CD4-positive, alpha-beta T cell treated with Interleukin-1 beta for 1 hour (primary cell): ENCODE measurements around the gene SLC6A4.
"Not testable (repeated sequence)": the region's sequence is repeated elsewhere in the genome, so short reads cannot be mapped to it uniquely, and the experiment has no call there.

ENCODE experiments used
- DNase-seq, 2 donors: peaks; one replicate each; pipeline ENCODE4 v3.0.0-alpha.2; 2020 to 2022

SLC6A4 gene

DNA sequence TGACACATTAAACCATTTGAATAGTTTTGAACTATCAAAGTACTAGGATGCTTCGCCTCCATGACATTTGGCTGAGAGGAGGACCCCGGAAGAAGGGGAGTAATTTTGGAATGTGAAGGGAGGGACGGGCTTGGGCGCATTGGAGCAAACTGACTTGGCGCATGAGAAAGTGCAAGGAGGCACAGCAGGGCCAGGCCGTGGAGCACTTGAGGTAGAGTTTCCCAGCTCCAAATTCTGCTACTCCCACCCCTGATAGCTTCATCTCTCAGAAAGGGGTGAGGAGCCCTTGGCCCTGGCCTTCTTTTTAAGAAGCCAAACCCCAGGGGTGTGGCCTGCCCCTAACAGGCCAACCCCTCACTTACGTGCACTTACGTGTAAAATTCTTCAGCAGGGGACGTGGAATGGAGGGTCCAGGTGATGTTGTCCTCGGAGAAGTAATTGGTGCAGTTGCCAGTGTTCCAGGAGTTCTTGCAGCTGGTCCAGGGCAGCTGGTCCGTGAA lies 17.7 kb downstream of the SLC6A4 start:
- DNase-seq: no peak

DNA sequence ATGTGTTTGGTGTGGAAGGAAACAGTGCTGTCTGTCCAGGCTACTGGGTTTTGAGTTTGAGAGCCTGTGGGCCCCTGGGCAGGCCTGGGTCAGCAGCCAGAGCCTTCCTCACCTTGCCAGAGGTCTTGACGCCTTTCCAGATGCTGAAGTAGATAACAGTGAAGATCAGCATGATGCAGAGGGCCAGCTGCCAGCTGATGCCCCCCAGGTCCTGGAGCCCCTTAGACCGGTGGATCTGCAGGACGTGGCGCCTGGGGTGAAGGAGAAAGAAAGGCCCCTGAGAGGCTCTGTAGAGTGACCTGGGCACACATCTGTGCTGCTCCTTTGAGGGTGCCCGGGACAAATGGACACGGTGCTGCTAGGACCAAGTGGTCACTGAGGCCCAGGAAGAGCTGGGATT lies 18.4 kb downstream of the SLC6A4 start:
- no peak for DNase-seq

DNA sequence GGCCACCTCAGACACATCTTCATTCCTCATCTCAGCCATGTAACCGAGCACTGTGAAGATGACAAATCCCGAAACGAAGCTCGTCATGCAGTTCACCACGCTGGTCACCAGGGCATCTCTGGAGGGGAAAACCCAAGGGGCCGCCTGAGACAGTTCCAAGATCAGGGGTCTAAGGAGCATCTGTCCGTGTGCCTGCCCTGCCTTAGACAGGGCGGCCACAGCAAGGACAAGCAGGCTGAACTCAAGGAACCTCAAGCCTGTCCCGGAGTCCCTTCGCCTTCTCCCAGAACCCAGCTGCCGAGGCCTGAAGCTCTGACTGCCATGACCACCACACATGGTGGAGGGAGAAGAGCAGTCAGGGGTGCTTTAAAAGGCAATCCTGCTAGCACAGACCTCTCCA lies 22.7 kb downstream of the SLC6A4 start:
- no peak for DNase-seq

DNA sequence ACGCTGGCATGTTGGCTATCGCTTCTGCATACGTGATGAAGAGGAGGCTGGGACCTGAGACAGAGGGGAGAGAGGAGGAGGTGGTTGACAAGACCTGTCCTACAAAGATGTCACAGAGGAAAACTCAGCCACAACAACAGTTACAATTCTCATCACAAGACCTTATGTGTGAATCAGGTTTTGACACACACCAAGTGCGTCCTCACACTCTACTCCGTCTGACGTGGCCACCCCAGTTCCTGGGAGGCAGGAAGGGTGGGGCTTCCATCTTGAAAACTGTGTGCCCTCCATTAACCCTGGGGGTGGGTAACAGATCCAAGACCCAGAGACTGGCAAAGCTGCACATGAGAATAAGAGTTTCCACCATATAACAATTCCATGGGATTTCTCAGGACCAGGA lies 24.1 kb downstream of the SLC6A4 start:
- DNase-seq: no peak

DNA sequence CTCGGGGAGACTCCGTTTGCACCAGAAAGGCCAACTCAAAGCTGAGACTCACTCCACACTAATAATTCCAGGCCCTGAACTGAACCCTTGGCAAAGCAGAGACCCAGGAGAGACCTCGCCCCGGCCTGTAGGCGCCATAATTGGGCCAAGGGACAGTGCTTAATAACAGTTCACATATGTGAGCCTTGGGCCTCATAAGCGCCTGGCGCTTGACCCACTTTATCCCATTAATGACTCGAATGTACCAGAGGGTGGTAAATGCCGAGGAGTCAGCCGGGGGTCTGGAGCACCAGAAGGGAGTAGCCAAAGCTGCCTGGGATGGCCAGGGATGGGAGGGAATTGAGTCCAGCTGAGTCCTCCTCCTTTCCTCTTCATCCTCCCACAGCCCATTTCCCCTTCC lies 24.6 kb downstream of the SLC6A4 start:
- no peak for DNase-seq

DNA sequence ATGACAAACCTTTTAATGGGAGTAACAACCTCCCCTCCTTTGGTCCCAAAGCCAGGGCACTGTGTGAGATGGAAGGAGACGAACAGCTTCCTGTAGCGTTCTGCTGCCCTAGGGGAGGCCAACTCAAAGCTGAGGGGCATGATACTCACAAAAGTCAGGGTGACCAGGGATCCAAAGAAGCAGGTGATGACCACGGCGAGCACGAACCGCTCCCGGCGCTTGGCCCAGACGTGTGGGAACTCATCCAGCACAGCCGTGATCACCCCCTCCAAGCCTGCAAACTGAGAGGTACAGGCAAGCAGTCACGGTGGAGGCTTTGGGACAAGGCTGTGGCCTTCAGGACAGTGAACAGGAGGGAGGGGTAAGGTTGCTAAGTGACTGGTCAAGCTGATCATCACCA lies 25.1 kb downstream of the SLC6A4 start:
- no peak for DNase-seq

DNA sequence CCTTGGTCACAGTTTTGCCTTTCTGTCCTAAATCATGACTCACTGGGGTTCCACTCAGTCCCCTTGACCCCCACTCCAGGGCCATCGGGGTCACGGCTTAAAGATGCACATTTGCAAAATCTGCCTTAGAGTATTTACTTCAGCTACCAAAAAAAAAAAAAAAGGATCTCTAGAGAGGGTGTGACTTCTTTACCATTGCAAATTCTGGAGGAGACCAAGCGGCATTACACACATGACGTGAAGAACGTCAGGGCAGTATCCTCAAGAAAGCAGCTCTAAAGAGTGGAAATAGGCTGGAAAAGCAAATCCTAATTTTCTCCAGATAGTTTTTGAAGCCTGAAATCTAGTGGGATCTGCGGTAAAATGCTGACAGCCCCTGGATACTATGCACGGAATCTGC lies 25.6 kb downstream of the SLC6A4 start:
- DNase-seq: no peak

DNA sequence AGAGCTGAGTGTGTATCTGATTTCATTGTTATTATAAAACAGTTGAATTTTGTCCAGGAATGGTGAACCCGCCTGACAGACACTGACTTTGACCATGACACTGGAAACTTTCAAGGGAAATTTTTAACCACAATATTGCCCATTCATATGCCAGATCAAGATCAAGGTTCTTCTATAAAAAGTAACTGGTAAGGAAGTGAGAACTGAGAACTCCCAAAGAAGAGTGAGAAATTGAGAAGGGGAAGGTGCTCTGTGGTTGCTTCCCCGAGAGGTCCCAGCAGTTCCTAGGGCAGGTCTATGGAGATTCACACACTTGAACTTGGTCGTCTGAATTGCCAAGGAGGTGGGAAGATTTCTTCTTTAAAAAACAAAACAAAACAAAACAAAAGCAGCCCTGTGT lies 27.3 kb downstream of the SLC6A4 start:
- no peak for DNase-seq

DNA sequence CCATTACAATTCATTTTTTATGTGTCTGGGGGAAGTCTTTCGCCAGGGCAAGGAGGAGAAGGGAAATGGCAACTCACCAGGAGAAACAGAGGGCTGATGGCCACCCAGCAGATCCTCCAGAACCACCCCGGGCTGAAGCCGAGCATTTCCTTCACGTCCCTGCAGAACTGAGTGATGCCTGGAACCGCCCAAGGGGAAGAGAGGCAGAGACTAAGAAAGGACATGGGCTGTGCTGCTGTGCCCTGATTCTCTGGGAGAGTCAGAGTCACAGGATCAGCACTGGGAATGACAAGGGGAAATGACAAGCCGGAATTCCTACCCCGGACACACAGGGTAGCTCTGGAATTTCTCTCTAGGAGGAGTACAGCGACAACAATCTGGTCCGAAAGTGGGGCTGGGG lies 27.8 kb downstream of the SLC6A4 start:
- DNase-seq: no peak

DNA sequence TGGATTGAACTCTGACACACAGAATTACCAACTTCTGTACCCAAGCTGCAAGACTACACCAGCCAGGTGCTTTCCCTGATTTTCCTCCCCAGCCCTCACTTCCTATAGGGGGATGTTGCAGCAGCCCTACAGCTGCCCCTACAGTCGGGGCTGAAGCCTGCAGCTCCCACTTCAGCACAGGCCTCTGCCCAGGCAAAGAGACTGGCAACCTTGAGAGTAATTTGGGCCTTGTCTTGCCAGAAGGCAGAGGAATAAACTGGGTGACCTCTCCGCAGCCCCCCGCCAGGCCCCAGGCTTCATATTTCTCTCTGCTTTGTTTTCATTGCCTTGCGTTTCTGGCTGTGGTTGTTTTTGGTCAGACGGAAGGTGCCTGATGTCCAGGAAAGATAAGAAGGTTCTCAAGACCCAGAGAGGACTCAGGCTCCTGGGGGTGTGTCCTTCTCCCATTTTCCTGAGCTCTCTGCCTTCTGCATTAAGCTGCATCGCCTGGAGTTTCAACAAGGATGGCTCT lies 32.0 kb downstream of the SLC6A4 start:
- DNase-seq: no peak

DNA sequence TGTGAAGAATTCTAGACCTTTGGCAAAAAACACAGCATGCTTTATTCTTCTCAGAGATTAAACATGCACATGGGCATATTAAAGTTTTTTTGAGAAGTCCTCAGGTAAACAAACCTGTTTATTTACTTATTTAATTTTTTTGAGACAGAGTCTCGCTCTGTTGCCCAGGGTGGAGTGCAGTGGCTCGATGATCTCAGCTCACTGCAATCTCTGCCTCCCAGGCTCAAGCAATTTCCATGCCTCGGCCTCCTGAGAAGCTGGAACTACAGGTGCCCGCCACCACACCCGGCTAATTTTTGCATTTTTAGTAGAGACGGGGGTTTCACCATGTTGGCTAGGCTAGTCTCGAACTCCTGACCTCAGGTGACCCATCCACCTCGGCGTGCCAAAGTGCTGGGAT lies 34.8 kb downstream of the SLC6A4 start:
- not testable (repeated sequence) for DNase-seq

DNA sequence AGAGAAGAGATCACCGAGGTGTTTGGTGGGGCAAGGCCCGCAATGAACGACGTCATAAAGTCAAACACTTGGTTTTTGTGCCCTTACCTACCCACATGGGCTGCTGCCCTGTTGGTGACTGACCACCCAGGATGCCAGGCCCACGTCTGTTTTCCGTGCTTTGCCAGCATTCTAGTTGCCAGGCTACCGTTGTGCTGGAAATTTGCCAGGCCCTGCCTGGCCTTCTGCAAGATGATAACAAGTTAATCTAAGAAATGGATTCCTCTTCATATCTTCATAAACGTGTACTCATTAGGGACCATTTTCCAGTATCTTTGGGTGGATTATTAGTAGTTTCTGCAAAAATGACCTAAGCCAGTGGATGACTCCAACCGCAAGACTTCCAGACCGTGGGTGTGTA lies 35.4 kb downstream of the SLC6A4 start:
- no peak for DNase-seq

DNA sequence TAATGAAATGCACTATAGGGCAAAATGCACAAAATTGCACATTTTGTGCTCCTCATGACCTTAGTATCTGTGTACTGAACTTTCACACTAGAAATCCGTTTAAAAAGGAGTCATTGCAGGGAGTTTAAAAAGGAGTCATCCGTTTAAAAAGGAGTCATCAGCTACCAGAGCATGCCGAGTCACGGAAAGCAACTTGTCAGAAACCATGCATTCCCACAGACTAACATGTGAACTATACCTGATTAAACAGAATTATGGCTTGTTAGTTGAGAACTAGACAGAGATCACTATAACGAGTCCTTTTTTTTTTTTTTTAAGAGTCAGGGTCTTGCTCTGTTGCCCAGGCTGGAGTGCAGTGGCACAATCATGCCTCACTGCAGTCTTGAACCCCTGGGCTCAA lies 35.9 kb downstream of the SLC6A4 start:
- DNase-seq: no peak

DNA sequence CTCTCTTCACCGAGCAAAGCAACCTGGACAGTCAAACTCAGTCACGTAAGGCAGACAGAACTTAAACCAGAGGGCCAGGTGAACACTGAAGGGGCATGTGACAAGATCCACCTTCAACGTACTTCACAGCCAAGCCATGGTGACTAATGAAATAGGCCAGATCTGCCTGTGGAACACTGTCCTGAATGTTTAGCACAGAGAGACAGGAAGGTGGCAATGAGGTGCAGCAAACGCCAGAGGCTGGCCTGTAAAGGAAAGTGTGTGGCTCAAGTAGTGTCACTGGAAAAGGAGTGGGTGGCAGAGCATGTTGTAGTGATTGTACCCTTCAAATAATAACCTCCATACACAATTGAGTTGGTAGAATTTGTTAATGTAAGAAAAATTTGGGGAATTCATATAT lies 38.1 kb downstream of the SLC6A4 start:
- DNase-seq: no peak

DNA sequence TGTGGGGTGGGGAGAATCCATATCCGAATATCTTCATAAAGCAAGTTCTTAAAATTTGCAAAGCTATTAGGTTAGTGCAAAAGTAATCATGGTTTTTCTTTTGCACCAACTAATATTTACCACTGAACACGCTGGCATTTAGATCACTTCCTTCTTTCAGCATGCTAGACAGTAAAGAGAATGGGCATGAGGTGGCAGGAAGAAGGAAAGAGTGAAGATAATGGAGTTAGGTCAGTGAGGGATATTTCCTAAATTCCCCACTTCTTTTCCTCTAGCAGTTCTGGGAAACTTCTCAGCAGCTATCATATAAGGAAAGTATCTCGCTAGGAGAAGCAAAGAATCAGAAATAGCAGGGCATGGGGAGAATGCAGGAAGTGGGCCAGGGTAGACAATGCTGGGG lies 39.0 kb downstream of the SLC6A4 start:
- no peak for DNase-seq

DNA sequence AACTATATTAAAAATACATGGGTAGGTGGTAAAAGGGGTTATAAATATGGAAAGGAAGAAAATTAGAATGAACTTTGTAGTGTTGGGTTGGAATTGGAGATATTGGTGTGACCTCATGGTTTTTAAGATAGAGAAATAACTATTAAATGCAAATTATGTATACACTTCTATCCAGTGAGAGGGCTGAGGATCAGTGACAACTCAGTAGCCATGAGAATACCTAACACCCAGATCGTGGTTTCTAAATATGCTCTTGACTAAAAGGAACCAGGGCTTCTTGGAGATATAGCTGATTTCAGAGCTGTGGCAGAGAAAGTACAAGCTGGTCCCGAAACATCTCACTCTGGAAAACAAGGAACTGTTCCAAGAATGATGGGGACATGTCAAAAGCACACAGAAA lies 44.4 kb downstream of the SLC6A4 start:
- DNase-seq: no peak

DNA sequence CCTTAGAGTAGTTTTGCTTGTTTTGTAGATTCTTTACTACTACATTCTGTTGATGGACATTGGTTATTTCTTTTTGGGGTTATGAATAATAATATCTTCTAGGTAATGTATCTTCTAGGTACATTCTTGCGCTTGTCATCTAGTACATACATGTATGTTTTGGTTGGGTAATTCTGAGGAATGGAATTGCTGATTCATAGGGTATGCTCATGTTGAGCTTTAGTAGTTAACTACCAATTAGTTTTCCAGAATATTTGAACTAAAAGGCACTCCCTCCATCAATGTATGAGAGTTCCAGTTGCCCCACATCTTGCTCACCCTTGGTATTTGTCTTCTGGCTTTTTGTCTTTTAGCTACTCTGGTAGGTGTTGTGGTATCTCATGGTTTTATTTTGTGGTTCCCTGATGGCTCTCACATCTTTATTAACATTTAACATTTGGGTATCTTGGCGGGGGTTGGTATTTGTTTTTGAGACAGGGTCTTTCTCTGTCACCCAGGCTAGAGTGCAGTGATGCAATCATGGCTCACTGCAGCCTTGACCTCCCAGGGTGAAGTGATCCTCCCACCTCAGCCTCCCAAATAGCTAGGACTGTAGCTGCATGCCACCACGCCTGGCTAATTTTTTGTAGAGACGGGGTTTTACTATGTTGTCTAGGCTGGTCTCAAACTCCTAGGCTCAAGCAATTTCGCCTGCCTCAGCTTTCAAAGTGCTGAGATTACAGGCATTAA lies 47.1 kb downstream of the SLC6A4 start:
- DNase-seq: no peak

DNA sequence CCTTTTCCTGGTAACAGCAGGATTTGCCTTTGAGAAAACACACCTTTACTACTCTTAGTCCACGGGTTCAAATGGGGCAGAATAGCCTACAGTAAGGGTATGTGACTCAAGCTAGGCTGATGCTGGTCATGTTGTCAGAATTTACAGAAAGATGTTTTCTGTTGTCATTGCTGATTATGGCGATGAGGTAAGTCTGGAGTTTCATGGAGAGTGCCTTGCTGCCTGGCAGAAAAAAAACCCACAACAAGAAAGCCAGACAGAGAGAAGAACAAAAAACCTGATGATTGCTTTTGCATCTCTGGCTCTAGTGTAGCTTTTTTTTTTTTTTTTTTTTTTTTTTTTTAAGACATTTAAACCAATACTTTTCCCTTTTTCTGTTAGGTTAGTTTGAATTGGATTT lies 47.9 kb downstream of the SLC6A4 start:
- DNase-seq: no peak

DNA sequence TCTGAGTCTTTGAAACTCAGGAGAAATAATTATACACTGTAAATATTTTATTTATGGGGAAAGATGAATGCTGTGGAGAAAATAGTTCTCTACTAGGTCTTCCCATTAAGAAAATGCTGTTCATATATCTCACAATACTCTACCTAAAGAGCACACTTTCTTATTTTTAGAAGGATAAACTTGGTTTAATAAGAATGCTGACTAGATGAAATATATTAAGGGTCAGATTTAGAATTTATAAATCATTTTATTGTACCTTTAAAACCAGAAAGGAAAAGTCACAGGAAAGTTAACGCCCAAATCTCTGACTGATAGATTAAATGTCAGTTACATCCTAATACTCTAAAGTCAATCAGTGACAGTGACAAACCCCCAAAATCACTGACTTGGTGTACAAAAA lies 48.7 kb downstream of the SLC6A4 start:
- no peak for DNase-seq

DNA sequence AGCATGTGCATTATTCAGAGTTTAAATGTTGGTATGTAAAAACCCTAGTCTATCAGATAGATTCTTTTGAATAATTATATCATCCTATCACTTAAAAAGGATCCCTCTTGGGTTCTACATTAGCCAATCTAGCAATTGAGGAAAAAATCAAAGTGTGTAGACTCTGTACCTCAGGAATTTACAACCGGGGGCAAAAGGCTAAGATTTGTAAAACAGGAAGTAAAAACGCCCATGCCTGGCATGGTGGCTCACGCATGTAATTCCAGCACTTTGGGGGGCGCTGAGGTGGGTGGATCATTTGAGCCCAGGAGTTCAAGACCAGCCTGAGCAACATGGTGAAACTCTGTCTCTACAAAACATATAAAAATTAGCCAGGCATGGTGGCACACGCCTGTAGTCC lies 58.6 kb downstream of the SLC6A4 start:
- DNase-seq: no peak

DNA sequence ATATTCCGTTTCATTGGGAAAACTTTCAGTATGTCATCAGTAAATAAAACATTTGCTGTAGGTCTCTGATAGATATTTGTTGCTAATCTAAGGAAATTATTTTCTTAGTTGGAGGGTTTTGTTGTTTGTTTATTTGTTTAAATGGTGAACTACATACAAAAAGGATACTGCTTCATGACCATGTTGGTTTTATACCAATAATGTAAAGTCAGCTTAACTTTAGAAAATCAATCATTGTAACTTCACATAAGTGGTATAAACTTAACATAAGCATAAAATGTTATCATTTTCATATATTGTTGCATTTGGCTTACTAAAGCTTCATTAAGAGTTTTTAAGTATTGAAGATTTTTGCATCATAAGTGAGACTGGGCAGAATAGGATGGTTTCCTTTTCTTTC lies 60.9 kb downstream of the SLC6A4 start:
- no peak for DNase-seq

DNA sequence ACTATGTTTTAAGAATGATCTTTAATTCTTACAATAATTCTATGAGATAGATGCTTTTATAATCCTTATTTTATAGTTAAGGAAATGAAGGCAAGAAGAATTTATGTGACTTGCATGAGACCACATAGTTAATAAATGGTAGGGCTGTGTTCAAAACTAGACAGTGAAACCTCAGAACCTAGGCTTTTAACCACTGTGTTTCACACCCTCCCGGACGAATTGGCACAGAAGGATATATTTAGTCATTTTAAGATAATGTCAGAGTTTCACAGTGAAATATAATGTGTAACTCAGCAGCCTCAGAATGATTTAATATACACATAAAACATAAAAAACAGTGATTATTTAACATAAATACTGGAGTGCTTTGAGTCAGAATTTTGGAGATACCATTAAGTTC lies 61.8 kb downstream of the SLC6A4 start:
- no peak for DNase-seq

DNA sequence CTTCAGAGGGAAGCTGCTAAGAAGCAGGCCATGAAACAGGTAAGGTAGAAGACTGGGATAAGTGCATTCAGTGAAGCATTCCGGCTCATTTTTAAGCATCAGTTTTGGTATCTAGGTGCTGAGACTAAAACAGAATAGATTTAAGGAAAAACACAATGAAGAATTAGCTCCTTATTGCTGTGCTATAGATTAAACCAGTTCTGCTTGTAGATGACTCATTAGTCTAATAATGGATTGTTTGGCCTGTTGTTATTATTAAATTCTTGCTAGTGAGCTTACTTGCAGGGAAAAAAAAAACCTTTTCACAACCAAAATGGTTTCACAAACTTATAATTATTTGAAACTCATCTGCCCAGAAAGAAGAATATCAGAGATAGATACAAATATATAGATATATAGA lies 62.9 kb downstream of the SLC6A4 start:
- no peak for DNase-seq

DNA sequence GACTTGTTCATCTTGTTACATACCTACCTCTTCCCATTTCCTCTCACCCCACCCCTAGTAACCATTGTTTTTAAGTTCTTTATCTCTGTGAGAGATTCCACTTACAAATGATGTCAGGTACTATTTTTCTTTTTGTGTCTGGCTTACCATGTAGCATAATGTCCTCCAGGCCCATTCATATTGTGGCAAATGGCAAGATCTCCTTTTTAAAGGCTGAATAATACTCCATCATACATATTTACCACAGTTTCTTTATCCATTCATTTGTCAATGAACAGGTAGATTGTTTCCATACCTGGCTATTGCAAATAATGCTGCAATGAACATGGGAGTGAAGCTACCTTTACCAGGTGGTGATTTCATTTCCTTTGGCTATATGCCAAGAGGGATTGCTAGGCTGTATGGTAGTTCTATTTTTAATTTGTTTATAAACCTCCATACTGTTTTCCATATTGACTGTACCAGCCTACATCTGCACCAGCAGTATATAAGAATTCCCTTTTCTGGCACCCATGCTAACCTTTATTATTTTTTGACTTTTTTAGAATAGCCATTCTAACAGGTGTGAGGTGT lies 65.0 kb downstream of the SLC6A4 start:
- no peak for DNase-seq

DNA sequence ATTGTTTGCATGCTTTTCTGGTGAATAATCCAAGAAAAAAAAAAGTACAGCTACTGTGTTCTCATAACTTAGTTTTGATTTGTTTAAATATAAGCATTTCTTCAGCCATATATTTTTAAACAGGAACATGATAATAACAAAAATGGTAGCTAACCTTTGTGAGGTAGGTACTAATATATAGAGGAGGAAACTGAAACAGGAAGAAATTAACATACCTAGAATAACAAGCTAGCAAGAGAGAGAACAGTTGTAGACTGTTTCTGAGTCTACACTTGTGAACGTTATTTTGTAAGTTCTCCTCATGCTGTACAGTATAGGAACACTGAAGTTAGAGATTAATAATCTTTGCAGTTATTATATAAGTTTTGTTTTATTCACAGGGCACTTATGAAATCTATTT lies 69.5 kb downstream of the SLC6A4 start:
- DNase-seq: no peak
